ENCODE results near the gene PID1. TPM values are rescaled to one million over a fixed set of nuclear protein-coding genes. Genes with fewer than 3 reads are reported as not detected.

PID1 gene
- total RNA-seq, 2 donors from 2014 or later: 13.0 to 13.8 TPM

DNA sequence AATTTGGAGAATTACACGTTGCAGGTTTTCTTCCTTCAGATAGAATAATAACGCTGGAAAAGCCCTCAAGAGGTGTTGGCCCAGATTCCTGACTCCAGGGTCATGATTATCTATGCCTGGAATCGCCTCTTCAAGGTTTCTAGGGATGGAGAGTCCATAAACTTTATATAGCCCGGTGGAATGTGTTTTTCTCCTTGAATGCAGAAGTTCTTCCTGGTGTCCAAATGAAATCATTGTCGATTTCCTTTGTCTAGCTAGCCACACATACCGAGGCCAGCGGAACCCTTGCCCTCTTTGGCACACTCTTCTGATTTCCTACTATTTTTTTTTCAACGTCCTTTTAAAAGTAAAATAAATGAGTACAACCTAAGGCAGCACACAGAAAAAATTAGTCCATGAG, 117.8 kb downstream of the PID1 start:
- H3K4me3 ChIP-seq: no peak overlapping the region
- intact Hi-C loops (cut with DNase I): no loop called here
- H3K27ac ChIP-seq: no peak overlapping the region
- no peak for DNase-seq
- no peaks in the 10 kb centered on the region for H3K27me3 ChIP-seq
- no peaks in the 10 kb centered on the region for H3K4me1 ChIP-seq
- WGBS, 2 donors: 73 to 74% methylated on average over 8 of the region's 8 CpGs
- TF ChIP-seq, protein P1, sequence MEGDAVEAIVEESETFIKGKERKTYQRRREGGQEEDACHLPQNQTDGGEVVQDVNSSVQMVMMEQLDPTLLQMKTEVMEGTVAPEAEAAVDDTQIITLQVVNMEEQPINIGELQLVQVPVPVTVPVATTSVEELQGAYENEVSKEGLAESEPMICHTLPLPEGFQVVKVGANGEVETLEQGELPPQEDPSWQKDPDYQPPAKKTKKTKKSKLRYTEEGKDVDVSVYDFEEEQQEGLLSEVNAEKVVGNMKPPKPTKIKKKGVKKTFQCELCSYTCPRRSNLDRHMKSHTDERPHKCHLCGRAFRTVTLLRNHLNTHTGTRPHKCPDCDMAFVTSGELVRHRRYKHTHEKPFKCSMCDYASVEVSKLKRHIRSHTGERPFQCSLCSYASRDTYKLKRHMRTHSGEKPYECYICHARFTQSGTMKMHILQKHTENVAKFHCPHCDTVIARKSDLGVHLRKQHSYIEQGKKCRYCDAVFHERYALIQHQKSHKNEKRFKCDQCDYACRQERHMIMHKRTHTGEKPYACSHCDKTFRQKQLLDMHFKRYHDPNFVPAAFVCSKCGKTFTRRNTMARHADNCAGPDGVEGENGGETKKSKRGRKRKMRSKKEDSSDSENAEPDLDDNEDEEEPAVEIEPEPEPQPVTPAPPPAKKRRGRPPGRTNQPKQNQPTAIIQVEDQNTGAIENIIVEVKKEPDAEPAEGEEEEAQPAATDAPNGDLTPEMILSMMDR (IDR thresholded peaks at IDR 0.05): no peak
- TF ChIP-seq POLR2A (IDR thresholded peaks at IDR 0.05): no peak
- no peak for ATAC-seq
- no peaks in the 10 kb centered on the region for H3K36me3 ChIP-seq (replicated peaks in 1 of 2; ENCODE audit: insufficient read depth in 1 of 2, low read depth in 2 of 2)
- H3K9me3 ChIP-seq: no peaks in the 10 kb centered on the region

DNA sequence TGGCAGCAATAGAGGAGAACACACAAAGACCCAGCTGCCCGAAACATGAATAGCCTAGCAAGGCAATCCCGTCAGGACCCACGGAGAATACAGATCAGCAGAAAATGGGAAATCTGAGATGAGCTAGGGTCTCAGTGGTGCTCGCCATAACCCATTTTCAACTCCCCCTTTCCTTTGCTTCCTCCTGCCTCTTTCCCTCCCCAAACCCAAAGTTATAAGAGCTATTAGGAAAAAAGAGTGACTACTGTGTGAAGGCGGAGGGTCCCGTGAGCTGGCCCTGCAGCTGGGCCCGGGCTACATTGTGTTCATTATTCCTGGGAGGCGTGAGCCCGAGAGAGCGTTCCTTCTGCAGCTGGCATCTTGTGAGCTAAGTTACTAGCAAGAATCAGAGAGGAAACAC, 118.4 kb downstream of the PID1 start:
- ATAC-seq: no peak
- Histone ChIP-seq H3K27ac (no peak overlapping the region), H3K27me3 (no peaks in the 10 kb centered on the region), H3K4me1 (no peaks in the 10 kb centered on the region), H3K4me3 (no peak overlapping the region), H3K9me3 (no peaks in the 10 kb centered on the region), H3K36me3 (replicated peaks in 1 of 2; ENCODE audit: insufficient read depth in 1 of 2, low read depth in 2 of 2) (no peaks in the 10 kb centered on the region)
- no peak for DNase-seq
- TF ChIP-seq, protein P1 (IDR thresholded peaks at IDR 0.05): no peak
- TF ChIP-seq POLR2A (IDR thresholded peaks at IDR 0.05): no peak
- intact Hi-C loops (cut with DNase I): no loop called here
- 90% methylated on average over 10 of the region's 10 CpGs for WGBS, 2 donors

DNA sequence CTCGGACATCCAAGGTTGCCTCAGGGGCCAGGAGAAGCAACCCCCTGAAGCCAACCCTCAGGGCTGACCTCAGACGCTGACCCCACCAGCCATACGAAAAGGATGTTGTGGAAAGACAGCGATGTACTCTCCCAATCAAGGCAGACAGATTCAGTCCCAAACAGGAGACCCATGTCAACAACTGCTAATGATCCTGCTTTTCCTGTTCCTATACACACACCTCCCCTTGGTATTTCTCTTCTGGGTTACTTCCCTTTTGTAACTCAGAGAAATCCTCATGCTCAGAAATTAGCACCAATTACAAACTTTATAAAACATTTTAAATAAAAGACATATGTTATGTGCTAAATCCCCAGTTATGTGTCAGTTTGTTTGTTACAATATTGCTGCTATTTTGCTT, 120.8 kb downstream of the PID1 start:
- TF ChIP-seq, protein P1 (IDR thresholded peaks at IDR 0.05): no peak
- TF ChIP-seq POLR2A (IDR thresholded peaks at IDR 0.05): no peak
- Histone ChIP-seq H3K27me3 (no peaks in the 10 kb centered on the region), H3K9me3 (no peaks in the 10 kb centered on the region), H3K4me3 (no peak overlapping the region), H3K36me3 (replicated peaks in 1 of 2; ENCODE audit: insufficient read depth in 1 of 2, low read depth in 2 of 2) (no peaks in the 10 kb centered on the region), H3K4me1 (no peaks in the 10 kb centered on the region), H3K27ac (no peak overlapping the region)
- no peak for DNase-seq
- intact Hi-C loops (cut with DNase I): no loop called here
- WGBS, 2 donors: 70 to 81% methylated on average over 4 of the region's 4 CpGs
- ATAC-seq: no peak

DNA sequence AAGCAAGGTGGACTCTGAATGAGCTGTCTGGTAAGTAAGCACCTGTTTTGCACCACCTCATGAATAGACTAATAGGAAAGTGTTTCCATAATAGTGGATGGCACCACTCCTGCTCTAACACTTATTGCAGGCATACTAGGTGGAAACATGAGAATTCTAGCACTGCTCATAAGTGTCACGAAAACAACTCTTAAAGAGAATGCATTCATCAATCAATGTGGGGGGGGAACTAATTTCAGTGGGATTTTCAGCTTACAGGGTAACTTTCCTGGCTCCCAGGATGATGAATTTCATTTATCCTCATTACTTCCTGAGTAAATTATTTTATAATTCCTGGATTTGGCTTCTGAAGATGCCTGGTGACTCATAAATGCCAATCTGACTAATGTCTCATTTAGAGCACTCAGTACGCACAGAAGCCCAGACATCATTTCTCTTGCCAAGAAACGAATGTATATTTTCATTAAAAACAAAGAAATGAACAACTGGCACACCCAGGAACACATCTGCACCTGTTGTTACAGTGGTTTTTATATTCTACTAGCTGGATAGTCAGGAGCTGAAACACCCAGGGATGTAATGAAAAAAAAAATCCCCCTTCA, 129.6 kb downstream of the PID1 start:
- Histone ChIP-seq H3K27ac (no peak overlapping the region), H3K4me3 (no peak overlapping the region), H3K36me3 (replicated peaks in 1 of 2; ENCODE audit: insufficient read depth in 1 of 2, low read depth in 2 of 2) (no peaks in the 10 kb centered on the region), H3K9me3 (no peaks in the 10 kb centered on the region), H3K4me1 (peaks cover 5% of the 10 kb centered on the region), H3K27me3 (no peaks in the 10 kb centered on the region)
- TF ChIP-seq, protein P1 (IDR thresholded peaks at IDR 0.05): no peak
- ATAC-seq: no peak
- intact Hi-C loops (cut with DNase I): no loop called here
- 71 to 75% methylated on average over 3 of the region's 3 CpGs for WGBS, 2 donors
- DNase-seq: no peak

DNA sequence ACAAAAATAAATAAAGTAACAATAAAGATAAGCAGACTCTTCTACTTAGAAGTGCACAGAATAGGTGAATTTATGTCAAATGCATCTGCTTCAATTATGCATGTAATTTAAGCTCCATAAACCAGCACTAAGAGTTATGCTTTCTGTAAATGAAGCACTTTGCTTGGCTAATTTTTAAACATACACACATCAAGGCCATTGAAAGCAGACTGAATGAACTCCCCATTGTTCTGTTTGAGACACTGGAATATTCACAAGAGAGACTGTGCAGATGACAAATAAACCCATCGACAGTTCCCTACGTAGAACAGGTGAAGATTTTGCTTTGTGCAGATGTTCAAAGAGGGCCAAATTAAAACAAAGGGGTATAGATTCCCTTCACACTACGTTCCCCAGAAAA, 133.4 kb downstream of the PID1 start:
- H3K36me3 ChIP-seq (replicated peaks in 1 of 2; ENCODE audit: insufficient read depth in 1 of 2, low read depth in 2 of 2): no peaks in the 10 kb centered on the region
- intact Hi-C loops (cut with DNase I): loop anchor here (10.0 kb wide), 1 partner anchor 447 kb away; no protein-coding TSS in a partner anchor
- ATAC-seq (no peak), DNase-seq (no peak)
- 26 to 30% methylated on average over 3 of the region's 3 CpGs for WGBS, 2 donors
- H3K27me3 ChIP-seq: no peaks in the 10 kb centered on the region
- TF ChIP-seq POLR2A (IDR thresholded peaks at IDR 0.05): no peak
- TF ChIP-seq, protein P1 (IDR thresholded peaks at IDR 0.05): no peak
- H3K4me3 ChIP-seq: no peak overlapping the region
- H3K4me1 ChIP-seq: peaks cover 5% of the 10 kb centered on the region
- H3K9me3 ChIP-seq: no peaks in the 10 kb centered on the region
- H3K27ac ChIP-seq: no peak overlapping the region

All from body of pancreas (tissue), 4 donors.